HG03135 (cell line): ENCODE measurements around the gene KRT7.
"Not testable (repeated sequence)": the region's sequence is repeated elsewhere in the genome, so short reads cannot be mapped to it uniquely, and the experiment has no call there.

Experiments used
- ATAC-seq: cut with Tn5 transposase; IDR thresholded peaks from one replicate; pipeline ENCODE4 v1.9.1; 2021; ENCODE audit warnings: mild to moderate bottlenecking, moderate library complexity; ENCODE audit not compliant: unreplicated experiment

KRT7 gene

DNA sequence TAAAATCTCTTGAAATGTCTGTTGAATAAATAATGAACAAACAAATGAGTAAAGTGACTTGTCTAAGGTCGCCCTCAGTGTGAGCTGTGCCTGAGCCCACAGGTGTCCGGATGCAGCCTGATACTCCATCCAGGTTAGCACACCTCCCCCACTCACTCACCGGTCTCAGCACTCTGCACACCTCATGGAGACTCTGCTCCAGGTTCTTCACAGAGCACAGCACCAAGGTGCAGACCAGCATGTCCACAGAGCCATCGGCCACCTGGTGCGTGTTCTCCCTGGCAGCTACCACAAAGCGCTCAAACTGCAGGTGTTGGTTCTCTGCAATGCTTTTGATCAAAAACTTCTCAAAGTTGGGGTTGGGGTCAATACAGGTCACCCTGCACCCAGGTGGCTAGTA, 4.1 kb upstream of the KRT7 start:
- ATAC-seq = no peak

DNA sequence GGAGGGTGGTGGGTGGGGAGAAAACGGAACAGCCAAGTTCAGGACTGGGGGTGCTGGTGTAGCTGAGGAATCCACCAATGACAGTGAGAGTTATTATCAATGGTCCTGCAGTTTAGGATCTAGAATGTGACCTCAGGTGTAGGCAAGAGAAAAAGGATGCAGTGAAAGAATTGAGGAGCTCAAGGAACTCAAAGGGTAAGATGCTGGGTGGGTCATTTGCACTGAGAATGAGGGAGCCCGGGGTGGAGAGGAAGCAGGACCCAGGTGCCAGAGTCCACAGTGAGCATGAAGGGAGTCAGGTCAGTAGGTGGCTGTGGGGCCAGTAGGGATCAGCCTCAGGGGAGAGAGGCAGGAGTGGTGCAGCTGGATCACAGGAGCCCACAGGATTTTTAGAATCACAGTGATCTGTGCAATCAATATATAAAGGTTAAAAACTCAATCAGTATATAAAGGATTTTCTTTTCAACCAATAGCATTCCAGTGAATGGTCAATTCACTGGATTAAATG, 3.2 kb upstream of the KRT7 start:
- no peak for ATAC-seq

DNA sequence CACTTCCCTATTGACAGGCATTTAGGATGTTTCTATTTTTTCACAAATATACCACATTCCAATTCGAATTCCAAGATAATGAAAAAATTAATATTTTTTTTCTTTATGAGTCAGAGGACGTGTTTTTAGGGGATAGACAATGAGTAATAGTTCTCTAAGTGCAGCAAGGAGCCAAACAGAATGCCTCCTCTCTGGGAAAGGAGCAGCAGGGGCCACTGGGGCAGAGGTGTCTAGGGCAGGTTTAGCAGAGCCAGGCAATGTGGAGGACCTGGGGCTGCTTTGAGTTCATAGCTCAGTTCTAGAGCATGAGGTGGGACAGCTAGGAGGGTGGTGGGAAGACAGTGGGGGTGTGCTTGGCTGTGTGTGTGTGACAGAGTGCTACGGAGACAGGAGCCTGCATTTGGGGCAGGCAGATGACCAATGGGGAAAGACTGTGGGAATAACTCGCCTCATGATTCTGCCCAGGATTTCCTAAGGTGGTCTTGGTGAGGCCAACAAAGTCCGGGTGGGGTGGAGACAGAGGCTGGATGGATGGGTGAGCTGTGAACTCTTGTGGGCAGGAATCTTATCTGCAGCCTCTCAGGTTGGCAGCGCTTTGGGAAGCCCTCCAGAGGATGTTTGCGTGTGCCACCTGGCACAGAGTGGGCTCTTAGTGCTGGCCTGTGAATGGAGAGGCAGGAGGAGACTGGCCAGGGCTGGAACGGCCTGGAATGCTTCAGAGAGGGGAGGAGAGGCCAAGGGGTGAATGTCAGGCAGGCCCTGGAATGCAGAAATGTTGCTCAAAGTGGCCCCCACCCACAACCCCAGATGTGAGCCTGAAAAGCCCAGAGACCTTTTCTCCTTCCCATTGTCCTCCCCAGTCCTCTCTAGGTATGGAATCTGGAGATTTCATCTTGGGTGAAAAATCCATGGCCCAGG, 2.4 kb upstream of the KRT7 start:
- no peak for ATAC-seq

DNA sequence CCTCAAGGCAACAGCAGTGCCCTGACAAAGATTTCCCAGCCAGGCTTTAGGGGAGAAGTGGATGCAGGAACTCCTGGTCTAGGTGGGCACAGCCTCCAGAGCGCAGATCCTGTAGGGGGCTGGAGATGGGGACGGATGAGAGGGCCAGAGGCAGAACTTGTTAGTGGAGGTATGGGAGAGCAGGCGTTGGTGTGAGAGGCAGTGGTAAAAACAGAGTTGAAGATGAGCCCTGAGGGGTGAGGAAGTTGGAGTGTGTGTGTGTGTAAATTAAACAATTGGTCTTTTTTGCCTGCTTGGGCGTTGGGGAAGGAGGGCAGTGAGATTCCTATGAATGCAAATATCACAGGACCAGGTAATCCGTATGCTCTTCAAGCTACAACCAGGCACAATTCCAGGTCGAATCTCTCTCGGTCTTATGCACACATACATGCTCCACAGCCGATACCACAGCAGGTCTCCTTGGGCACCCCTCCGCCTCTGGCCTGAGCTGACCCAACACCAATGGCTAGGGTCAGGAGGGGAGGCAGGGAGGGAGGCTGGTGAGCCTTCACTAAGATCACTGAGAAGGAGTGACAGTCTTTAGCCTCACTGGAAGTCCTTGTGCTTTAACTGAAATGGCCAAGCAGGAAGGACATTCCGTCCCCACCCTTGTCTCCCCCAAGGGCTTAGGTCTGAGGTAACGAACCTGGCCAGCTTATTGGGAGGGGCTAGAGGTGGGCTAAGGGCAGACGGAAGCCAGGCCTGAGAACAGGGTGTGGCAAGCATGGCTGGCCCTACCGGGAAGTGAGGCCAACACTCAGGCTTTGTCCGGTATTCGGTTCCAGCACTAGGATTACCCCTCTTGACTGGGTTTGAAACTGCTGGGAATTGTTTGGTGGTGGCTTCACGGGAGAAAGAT, 1.5 kb upstream of the KRT7 start:
- ATAC-seq = no peak

DNA sequence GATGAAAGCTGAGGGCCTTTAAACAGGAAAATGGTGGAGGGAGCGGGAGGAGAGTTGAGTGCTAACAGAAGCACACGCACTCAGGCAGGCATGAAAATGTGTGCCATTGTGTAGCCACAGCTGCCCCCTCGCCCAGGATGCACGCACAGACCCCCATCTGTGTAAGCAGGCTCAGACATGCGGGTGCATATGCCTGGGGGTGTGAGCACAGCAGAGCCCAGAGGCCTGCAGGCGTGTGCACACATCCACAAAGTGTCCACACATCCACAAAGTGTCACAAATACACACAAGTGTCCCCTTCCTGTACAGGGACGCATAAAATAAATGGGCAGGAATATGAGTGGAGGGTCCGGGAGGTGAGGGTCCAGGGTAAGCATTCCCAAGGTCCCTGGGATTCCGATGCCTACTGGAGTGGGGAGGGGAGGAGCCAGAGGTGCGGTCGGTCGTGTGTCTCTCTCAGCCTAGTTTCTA, 805 bp upstream of the KRT7 start:
- no peak for ATAC-seq

DNA sequence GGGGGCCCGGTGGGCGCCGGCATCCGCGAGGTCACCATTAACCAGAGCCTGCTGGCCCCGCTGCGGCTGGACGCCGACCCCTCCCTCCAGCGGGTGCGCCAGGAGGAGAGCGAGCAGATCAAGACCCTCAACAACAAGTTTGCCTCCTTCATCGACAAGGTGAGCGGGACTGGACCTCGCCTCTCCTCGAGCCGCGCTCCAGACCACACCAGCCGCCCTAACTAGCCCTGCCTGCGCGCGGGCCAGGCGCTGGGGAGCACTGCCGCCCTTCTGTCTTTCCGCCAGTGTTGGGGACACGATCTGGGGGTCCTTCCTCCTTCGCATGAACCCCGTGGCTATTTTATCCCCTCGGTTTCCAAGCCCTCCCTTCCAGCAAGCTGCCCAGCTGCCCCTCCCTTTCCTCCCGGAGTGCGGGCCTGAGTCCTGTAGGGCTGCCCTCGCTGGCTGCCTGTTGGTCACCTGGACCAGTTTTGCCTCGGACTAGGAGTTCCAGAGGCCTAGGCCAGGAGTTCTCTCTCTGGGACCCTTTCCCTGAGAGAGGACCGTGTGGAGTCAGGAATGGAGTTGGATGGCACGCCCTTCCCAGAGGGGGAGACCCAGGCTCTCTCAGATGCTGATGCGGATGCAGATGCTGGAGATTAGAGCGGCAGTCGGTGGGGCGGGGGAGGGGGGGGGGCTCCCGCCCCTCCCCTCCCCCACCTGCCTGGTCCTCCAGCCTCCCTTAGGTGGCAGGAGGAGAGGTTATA, 592 bp downstream of the KRT7 start:
- ATAC-seq = no peak

DNA sequence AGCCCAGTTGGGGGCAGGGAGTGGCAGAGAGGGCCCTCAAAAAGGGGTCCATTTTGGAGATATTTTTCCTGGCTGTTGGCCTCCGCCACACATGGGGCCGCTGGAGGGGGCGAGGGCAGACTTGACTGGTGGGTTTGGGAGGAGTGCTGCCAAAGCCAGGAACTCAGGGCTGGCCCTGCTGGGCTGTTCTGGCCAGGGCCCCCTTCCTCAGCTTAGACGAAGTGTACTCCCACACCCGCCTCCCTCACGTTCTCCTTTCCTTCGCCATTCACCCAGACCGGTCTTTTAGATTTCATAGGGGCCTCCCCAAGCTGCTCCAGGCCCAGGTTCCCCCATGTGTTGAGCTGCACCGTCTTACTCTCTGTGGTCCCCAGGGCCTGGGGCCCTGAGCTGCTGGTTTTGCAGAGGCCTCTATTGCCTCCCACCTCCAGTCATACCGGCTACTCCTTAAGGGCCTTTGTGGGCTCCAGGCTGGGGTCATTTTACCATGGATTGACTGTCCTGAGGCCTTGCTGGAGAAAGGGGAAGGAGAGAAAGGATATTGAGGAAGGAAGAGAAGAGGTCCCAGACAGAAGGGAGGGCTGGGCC, 1.3 kb downstream of the KRT7 start:
- no peak for ATAC-seq

DNA sequence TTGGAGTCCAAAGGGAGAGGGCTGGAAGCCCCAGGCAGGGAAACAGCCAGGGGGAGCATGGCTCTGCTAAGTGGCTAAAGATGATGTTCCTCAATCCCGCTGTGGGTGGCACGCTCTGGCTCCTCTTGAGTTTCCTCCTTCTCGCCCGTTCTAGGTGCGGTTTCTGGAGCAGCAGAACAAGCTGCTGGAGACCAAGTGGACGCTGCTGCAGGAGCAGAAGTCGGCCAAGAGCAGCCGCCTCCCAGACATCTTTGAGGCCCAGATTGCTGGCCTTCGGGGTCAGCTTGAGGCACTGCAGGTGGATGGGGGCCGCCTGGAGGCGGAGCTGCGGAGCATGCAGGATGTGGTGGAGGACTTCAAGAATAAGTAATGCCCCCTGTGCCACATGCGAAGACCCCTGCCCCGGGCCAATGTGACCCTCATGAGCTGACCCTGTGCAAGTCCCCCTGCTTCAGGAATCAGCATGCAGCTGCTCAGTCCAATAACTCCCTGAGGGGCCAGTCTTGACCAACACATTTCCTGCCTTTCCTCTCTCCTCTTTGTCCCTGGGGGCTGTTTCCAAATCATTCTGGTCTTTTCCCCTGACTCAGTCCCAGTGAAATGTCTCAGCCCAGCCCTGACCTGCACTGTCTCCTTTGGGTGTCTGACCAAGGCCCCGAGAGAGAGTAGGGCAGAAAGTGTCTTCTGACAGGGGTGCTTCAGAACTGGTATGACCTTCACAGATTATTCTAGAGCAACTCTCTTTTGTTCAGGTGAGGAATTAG, 2.1 kb downstream of the KRT7 start:
- ATAC-seq = no peak

DNA sequence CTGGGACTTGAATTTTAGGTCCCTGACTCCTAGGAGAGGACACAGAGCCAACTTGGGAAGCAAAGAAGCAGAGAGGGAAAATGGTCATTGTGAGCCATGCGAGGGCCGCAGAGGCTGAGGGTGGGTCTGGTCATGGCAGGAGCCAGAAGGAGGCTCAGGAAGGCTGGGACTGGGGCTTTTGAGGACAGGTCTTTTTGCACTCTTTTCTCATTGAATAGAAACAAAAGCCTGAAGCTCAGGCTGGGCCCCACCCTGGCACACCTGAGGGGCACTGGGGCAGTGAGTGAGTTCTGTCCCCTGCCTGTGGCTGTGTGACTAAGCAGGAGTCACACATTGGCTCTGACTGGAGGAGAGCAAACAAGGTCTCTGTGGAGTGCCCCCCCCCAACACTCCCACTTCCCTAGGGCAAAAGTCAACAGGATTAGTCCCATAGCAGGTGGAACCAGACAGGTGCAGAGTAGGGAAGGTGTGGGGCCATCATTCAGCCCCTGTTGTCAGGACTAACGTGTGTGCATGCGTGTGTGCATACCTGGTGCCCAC, 2.8 kb downstream of the KRT7 start:
- ATAC-seq = no peak

DNA sequence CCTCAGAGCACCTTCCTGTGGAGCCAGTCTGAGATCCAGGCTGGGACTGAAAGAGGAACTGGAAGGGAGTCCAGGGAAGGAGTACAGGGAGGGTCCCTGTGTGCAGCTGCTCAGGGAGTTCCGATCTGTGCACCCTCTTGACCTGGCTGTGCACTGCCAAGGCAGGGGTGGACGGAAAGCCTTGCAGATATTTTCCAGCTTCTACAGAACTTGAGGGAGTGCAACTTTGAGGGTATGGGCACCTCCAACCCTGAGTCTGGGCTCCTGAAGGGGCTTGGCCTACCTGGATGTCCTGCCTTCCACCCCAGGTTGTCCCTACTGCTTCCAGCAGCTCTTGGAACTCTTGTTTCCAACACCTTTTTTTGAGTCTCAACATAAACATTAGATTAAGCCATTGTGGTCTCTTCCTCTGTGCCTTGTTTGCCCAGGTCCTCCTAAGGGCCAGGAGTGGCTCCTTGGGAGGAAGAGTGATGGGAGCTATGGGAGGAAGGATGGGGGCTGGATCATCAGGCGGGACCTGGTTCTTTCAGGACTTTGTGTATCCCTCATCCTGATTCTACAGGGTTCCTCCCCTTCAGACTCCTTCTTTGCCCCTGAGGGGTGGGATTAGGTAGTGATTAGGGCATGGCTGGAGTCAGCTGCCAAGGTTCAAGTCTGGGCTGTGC, 3.5 kb downstream of the KRT7 start:
- no peak for ATAC-seq

DNA sequence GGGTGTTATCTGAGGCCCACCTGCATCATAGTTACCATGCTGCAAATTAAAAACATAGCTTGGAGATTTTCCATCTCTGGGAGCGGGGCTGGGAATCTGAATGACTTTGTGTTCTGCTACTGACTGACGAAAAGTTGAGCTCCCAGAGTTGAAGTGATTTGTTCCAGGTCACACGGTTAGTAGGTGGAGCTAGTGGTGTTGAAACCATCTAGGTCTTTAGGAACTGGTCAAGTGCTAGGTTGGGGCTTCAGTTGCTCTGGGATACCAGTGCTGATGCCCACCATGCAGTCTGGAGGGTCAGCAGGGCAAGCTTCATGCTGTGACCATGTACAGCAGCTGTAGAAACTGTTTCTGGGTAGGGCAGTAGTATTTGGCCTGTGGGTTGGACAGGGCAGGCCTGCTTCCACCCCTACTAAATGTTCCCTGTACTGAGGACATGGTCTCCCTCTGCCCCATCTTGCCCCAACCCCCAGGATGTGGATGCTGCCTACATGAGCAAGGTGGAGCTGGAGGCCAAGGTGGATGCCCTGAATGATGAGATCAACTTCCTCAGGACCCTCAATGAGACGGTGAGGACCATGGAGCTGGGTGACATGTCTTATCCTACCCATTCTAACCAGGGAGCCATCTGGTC, 5.3 kb downstream of the KRT7 start:
- no peak for ATAC-seq

DNA sequence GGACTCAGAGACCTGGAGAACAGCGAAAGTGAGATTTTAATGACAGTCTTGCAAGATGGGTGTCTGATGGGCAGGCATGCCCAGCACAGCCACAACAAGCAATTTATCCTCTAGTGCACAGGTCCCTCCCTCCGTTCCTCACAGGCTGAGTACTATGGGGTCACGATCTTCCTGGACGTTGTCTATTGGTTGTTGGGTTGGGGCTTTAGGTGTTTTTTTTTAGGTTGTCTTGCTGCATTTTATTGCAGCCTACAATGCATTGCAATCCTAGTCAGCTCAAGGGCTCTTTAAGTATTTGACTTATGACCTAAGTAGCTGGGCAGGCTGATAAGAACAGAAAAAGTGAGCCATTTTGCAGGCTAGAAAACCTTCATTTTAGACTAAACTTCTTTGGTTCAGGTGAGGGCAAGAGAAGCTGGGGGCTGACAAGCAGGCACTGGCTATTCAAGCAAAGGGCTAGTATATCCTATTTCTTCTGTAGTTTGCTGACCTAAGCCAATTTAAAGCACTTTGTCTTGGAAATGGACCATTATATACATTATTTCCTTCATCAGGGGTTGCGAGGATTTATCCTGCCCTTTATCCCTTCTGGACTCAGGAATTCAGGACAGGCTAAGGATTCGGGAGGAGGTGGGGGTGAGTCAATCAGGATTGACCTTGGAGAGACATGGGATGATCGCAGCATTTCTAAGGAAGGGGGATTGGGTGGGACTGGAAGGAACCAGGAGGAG, 6.0 kb downstream of the KRT7 start:
- no peak for ATAC-seq

DNA sequence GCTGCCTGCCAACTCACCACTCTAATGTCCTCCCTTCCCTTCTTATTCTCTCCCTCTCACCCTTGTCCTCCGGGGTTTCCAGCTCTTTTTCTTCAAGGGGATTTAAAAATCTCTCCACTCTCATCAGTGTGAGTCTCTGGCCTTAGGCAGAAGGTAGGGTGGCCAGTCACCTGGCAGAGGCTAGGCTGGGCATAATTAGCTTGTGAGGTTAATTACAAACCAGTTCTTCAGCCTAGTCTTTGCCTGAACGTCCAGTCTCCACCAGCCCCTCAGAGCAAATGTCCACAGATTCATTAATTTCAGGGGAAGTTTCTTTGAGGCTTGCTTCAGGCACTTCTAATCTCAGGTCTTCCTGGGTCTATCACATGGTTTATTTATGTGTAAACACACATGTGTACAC, 6.7 kb downstream of the KRT7 start:
- no peak for ATAC-seq

DNA sequence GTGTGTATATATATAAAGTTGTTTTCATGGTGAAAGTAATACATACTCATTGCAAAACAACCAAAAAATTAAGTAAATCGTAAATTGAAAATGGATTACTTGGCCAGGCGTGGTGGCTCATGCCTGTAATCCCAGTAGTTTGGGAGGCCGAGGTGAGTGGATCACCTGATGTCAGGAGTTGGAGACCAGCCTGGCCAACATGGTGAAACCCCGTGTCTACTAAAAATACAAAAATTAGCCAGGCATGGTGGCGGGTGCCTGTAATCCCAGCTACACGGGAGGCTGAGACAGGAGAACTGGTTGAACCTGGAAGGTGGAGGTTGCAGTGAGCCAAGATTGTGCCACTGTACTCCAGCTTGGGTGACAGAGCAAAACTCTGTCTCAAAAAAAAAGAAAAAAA, 7.2 kb downstream of the KRT7 start:
- ATAC-seq = not testable (repeated sequence)

DNA sequence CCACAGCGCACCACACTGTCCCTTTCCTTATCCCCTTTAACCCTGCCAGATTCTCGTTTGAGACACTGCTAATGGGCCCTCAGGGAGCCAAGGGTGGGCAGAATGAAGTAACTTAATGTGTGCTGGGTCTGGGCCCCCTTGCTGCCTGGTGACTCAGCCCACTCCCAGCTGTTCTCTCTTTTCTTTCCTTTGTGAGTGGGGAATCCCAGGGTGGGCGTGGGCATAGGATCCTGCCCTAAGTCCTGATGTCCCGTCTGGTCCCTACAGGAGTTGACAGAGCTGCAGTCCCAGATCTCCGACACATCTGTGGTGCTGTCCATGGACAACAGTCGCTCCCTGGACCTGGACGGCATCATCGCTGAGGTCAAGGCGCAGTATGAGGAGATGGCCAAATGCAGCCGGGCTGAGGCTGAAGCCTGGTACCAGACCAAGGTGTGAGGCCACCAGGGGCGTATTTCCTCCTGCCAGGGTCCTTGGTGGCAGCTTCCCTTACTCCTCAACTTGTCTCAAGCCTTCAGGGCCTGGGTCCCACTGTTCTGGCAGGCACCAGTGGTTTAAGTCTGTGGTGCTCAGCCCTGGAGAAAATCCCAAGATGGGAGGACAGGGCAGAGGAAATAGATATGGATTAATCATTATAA, 8.3 kb downstream of the KRT7 start:
- ATAC-seq = no peak

DNA sequence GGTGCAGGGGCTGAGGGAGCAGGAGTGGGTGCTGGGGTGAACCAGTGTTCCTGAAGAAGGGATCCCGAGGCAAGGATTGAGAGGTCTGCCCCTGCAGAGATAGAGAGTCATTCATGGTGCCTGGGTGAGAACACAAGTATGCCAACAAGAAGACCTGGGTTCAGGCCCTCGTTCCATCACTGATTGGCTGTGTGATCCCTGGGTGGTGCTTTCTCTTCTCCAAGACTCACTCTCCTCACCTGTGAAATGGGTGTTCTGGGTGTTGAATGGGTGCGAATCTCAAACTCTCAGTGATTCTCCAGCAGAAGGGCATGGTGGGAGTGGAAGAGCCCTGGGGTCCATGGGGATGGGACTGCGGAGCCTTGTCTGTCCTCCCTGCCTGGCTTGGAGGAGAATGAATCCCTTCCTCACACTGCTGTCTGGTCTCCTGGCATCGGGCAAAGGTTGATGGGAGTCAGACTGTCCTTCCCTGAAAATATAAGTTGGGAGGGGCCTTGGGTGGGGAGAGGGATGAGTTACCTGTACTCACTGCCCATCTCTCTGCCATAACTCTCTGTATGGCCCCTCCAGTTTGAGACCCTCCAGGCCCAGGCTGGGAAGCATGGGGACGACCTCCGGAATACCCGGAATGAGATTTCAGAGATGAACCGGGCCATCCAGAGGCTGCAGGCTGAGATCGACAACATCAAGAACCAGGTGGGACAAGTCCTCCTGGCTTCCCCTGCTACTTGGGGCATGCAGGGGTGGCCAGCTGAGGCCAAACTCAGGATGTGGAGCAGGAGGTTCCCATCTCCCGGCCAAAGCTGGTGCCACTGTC, 9.6 kb downstream of the KRT7 start:
- ATAC-seq = no peak
